OCI-M1 (cell line): ENCODE data around the gene CPNE9.
"Not testable (repeated sequence)": the region's sequence is repeated elsewhere in the genome, so short reads cannot be mapped to it uniquely, and the experiment has no call there.

ENCODE experiments used
- DNase-seq: peaks from one replicate; lab custom pipeline; 2025; lab: John Stamatoyannopoulos, UW

Gene CPNE9

GRCh38 chr3:9746330-9746729, 42.7 kb downstream of the CPNE9 start:
- DNase-seq = no peak

DNA sequence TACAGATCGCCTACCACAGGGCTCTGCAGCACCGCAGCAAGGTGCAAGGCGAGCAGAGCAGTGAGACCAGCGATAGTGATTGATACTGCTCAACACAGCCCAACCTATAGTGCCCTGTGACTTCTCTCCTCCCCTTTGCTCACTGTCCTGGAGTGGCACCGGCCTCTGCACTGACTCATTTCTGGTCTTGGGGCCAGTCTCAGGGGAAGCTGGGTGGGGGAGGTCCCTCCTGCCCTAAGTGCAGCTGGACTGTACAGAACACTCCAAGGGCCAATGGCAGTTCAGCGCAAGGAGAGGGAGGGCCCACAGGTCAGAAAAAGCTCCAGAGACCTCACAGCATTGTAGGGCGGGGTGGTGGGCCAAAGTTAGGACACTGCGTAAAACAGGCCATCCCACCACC, 43.6 kb downstream of the CPNE9 start:
- DNase-seq = no peak

DNA sequence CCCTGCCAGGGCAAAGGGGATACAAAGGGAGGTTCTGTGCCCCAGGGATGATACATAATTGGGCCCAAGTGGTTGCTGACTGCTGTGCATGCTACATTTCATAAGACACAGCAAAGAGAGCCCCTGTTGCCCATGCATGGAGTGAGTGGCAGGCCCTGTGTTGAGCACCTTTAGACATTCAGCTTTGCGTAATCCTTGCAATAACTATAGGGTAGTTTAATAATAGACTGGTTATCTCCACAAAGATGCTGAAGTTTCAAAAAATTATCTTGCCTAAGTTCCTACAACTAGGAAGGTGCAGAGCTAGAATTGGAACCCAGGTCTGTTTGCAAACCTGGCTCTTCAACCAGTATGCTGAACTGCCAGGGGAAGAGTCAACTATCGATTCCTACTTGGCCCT, 44.4 kb downstream of the CPNE9 start:
- no peak for DNase-seq

DNA sequence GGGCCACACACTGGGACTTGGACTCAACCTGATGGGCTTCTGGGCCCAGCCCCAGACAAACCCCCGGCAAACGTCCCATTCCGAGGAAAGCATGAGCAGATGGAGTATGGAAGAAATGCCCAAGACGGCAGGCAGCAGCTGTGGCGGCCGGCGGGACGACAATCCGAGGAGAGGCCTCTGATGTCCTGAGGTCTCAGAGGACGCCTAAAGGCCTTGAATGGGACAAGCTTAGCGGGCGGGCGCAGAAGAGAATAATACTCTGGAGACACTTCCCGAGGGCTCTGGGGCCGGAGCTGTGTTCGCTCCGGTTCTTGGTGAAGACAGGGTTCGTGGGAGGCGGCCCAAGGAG, 45.6 kb downstream of the CPNE9 start:
- DNase-seq = no peak

DNA sequence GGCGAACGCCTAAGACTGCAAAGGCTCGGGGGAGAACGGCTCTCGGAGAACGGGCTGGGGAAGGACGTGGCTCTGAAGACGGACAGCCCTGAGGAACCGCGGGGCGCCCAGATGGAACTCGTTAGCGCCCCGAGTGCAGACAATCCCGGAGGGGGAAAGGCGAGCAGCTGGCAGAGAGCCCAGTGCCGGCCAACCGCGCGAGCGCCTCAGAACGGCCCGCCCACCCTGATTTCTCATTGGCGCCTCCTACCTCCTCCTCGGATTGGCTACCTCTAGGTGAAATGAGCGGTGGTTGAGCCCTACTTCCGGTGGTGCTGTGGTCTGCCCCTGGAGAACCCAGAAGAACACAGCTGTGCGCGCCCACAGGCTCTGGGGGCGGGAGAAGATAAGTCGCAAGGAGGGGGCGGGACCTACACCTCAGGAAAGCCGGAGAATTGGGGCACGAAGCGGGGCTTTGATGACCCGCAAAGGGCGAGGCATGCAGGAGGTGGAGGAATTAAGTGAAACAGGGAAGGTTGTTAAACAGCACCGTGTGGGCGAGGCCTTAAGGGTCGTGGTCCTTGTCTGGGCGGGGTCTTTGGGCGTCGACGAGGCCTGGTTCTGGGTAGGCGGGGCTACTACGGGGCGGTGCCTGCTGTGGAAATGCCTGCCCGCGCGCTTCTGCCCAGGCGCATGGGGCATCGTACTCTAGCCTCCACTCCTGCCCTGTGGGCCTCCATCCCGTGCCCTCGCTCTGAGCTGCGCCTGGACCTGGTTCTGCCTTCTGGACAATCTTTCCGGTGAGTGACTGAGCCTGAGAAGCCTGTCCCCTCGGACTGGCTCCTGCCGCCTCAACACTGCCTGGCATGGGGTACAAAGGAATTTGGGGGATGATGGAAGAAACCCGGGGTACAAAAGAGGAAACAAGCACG, 46.3 kb downstream of the CPNE9 start, which contains the start of gene OGG1:
OGG1 (plus strand) TSS at position 308 of the 911 bp plus-strand sequence; CDS start at position 643, 335 bp downstream.
- DNase-seq = peak; percentile 100

DNA sequence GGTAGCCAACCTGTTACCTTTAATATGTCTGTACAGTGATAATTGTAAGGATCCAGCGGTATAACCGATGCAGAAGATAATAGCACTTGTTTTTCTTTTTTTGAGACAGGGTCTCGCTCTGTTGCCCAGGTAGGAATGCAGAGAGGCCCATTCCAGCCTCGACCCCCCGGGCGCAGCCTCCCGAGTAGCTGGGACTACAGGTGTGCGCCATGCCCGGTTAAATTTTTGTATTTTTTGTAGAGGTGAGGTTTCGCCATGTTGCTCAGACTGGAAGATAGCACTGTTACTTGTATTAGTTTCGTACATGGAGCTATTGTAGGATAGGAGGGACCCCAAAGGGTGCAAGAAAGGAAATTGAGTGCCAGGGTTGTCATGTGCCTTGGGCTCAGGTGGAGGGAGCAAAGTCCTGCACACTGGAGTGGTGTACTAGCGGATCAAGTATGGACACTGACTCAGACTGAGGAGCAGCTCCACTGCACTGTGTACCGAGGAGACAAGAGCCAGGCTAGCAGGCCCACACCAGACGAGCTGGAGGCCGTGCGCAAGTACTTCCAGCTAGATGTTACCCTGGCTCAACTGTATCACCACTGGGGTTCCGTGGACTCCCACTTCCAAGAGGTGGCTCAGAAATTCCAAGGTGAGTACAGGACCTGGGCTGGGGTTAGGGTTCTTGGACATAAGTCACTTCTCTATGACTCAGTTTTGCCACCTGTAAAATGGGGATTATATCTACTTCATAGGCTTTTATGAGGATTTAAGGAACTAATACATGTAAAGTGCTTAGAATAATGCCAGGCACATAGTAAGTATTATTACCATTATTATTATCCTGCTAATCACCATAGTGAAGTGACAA, 47.2 kb downstream of the CPNE9 start:
- DNase-seq = peak; percentile 41

DNA sequence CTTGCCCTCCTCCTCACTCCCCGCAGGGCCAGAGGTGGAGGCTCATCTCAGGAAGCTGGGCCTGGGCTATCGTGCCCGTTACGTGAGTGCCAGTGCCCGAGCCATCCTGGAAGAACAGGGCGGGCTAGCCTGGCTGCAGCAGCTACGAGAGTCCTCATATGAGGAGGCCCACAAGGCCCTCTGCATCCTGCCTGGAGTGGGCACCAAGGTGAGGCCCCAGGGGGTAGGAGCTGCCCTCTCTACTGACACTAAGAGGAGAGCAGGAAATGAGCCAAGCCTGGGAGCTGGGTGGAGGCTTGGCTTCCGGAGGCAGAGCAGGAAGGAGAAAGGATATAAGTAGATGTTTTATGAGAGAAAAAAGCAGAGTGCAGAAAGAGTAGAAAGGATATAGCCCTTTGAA, 51.0 kb downstream of the CPNE9 start:
- DNase-seq = no peak

DNA sequence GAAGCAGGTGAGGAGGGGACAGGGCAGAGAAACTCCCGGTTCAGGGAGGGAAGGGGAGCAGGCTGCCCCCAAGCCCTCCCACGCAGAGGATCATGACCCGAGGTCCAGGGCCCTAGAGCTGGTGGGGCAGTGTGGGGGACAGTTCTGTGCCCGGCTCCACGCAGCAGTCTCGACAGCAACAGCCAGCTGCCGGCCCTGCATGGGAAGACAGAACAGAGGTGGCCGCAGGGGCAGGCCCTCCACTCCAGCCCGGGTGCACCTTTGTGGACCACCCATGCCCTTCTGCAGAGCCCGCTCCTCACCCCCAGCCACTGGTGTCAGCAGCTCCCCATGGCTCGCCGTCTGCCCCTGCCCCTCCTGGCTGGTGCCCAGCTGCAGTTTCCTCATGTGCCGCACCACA, 53.8 kb downstream of the CPNE9 start:
- DNase-seq = no peak

- no peak for DNase-seq
These were observed 57.3 kb downstream of the CPNE9 start for GRCh38 chr3:9760779-9761505.

GRCh38 chr3:9761919-9762318, 58.3 kb downstream of the CPNE9 start:
- no peak for DNase-seq

GRCh38 chr3:9762871-9763270, 59.2 kb downstream of the CPNE9 start:
- DNase-seq = no peak

GRCh38 chr3:9765865-9766264, 62.2 kb downstream of the CPNE9 start:
- DNase-seq = peak; percentile 20

- no peak for DNase-seq
These were observed 63.8 kb downstream of the CPNE9 start for GRCh38 chr3:9767418-9767817.

DNA sequence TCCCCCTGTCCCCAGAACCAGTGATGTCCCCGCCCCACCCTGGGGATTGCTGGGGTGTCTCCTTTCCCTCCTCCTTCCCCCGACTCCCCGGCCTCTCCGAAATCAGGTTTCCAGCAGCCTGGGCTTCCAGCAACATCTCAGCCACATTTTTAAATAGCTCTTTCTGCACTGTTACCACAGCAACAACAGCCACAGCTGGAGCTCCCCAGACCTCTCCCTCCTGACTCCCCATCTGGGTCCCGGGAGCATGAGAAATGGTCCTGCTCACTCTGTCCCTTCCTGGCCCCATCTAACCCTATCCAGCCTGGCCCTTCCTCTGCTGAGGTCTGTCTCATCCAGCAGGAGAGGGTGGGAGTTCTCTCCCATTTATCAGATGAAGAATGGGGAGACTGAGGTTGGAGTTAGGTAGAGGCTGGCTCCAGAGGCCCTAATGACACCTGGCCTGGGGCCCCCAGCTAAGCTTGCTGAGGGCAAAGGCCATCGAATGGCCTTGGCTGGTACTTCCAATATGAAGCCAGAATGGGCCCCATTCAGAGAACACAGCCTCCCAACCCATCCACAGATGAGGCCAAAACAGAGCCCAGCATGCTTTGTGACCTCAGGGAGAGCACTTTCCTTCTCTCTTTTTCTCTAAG, 64.6 kb downstream of the CPNE9 start:
- no peak for DNase-seq

GRCh38 chr3:9769012-9769411, 65.4 kb downstream of the CPNE9 start:
- no peak for DNase-seq

GRCh38 chr3:9769426-9770275, 66.0 kb downstream of the CPNE9 start, which contains the start of gene CAMK1:
Gene CAMK1, minus strand, starts transcription at chr3:9769947. Its CDS starts 2,198 bp downstream, at chr3:9767749.
- DNase-seq = no peak

DNA sequence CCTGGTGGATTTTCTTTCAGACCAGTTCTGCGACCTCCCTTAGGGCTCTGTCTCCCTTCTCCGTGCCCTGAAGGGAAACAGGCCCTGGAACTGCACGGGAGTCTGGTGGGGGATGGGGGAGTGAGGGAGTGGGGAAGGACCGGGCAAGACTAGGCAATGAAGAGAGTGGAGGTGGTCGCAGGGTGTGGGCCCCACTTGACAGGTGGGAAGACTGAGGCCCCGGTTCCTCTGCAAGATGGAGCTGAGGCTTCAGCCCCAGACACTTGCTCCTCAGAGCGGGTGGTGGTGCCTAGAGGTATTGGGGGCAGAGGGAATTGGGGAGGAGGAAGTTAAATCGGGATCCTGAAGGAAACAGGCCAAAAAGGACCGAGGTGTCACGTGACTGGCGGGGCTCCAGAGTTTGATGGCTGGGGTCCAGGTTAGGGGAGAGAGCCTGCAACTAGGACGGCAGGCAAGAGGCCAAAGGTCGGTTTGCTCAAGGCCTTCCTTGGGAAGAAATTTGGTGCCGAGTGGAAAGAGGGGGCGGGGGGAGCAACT, 66.7 kb downstream of the CPNE9 start:
- DNase-seq = no peak

- not testable (repeated sequence) for DNase-seq
These were observed 67.4 kb downstream of the CPNE9 start for GRCh38 chr3:9771007-9771406.

- DNase-seq = no peak
These were observed 73.5 kb downstream of the CPNE9 start for GRCh38 chr3:9776896-9777693.

GRCh38 chr3:9777694-9778021, 74.0 kb downstream of the CPNE9 start:
- DNase-seq = no peak
